Neutrophil (primary cell): ENCODE data around the gene RALGDS.

Experiments
- H3K27ac ChIP-seq: fragments of 200-600 bp; sonication (generic); 2 replicates; pipeline ENCODE4 v1.5.1; 2016; ENCODE audit warnings: mild to moderate bottlenecking, moderate library complexity
- H3K27me3 ChIP-seq: fragments of 200-600 bp; sonication (generic); 2 replicates; pipeline ENCODE4 v1.6.0; 2016; ENCODE audit warnings: mild to moderate bottlenecking
- H3K36me3 ChIP-seq: fragments of 200-600 bp; sonication (generic); 2 replicates; pipeline ENCODE4 v1.5.1; 2017
- H3K4me1 ChIP-seq, 2 experiments: fragments of 200-600 bp in 1 of 2; sonication (generic) in 1 of 2; 1 replicate in 1 of 2; 2 replicates in 1 of 2; pipeline versions ENCODE4 v1.5.1 to v1.6.1; 2013 to 2016; ENCODE audit warnings: low read depth in 1 of 2, low read length in 1 of 2, mild to moderate bottlenecking in 1 of 2, moderate library complexity in 1 of 2; ENCODE audit not compliant: control insufficient read depth in 1 of 2, insufficient read depth in 1 of 2
- H3K4me3 ChIP-seq, 2 experiments: fragments of 200-600 bp in 1 of 2; sonication (generic) in 1 of 2; 1 replicate in 1 of 2; 2 replicates in 1 of 2; pipeline ENCODE4 v1.5.1; 2013 to 2016; ENCODE audit warnings: low read depth in 1 of 2, low read length in 1 of 2, mild to moderate bottlenecking in 1 of 2, moderate library complexity in 1 of 2
- H3K9me3 ChIP-seq: fragments of 200-600 bp; sonication (generic); 2 replicates; pipeline ENCODE4 v1.5.1; 2016
- TF ChIP-seq, protein P1 (sequence below): fragments of 200-600 bp; sonication (generic); IDR thresholded peaks from 2 replicates; pipeline ENCODE4 v1.5.1; 2016; ENCODE audit warnings: antibody characterized with exemption

RALGDS gene

DNA sequence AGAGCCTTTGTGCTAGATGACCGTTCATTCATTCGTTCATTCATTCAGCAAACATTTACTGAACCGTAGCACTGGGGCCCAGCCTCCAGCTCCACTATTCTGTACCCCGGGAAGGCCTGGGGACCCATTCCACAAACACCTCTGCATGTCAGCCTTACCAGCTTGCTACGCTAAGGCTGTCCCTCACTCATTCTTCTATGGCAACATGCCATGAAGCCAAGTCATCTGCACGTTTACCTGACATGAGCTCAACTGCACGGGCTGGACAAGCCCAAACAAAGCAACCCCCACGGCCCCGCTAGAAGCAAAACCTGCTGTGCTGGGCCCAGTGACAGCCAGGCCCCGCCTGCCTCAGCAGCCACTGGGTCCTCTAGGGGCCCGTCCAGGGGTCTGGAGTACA lies 53.2 kb downstream of the RALGDS start:
- Histone ChIP-seq H3K36me3 (no peaks in the 10 kb centered on the region), H3K27ac (no peak overlapping the region), H3K4me3 (no peak overlapping the region), H3K27me3 (no peaks in the 10 kb centered on the region), H3K4me1 (no peaks in the 10 kb centered on the region), H3K9me3 (no peaks in the 10 kb centered on the region)
- TF ChIP-seq, protein P1, sequence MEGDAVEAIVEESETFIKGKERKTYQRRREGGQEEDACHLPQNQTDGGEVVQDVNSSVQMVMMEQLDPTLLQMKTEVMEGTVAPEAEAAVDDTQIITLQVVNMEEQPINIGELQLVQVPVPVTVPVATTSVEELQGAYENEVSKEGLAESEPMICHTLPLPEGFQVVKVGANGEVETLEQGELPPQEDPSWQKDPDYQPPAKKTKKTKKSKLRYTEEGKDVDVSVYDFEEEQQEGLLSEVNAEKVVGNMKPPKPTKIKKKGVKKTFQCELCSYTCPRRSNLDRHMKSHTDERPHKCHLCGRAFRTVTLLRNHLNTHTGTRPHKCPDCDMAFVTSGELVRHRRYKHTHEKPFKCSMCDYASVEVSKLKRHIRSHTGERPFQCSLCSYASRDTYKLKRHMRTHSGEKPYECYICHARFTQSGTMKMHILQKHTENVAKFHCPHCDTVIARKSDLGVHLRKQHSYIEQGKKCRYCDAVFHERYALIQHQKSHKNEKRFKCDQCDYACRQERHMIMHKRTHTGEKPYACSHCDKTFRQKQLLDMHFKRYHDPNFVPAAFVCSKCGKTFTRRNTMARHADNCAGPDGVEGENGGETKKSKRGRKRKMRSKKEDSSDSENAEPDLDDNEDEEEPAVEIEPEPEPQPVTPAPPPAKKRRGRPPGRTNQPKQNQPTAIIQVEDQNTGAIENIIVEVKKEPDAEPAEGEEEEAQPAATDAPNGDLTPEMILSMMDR, result no peak

DNA sequence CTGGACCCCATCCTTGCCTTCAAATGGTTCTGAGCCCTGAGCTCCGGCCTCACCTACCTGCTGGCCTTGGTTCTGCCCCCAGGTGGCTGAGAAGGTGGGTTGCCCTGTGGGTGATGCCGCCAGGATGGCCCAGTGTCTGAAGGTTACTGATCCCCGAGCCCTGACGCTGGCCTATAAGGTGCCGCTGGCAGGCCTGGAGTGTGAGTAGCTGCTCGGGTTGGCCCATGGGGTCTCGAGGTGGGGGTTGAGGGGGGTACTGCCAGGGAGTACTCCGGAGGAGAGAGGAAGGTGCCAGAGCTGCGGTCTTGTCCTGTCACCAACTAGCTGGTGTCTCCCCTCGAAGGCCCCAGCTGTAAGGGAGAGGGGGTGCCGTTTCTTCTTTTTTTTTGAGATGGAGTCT lies 54.0 kb downstream of the RALGDS start:
- H3K27me3 ChIP-seq, result no peaks in the 10 kb centered on the region

DNA sequence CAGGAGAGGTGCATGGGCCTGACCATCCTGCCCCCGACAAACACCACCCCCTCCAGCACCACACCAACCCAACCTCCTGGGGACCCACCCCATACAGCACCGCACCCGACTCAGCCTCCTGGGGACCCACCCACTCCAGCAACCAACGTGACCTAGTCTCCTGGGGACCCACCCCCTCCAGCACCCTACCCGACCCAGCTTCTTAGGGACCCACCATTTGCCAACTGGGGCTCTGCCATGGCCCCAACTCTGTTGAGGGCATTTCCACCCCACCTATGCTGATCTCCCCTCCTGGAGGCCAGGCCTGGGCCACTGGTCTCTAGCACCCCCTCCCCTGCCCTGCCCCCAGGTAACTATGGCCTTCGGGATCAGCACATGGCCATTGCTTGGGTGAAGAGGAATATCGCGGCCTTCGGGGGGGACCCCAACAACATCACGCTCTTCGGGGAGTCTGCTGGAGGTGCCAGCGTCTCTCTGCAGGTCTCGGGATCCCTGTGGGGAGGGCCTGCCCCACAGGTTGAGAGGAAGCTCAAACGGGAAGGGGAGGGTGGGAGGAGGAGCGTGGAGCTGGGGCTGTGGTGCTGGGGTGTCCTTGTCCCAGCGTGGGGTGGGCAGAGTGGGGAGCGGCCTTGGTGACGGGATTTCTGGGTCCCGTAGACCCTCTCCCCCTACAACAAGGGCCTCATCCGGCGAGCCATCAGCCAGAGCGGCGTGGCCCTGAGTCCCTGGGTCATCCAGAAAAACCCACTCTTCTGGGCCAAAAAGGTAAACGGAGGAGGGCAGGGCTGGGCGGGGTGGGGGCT lies 54.7 kb downstream of the RALGDS start:
- Histone ChIP-seq H3K36me3 (no peaks in the 10 kb centered on the region), H3K4me1 (no peaks in the 10 kb centered on the region), H3K9me3 (no peaks in the 10 kb centered on the region), H3K27ac (no peak overlapping the region), H3K27me3 (no peaks in the 10 kb centered on the region), H3K4me3 (no peak overlapping the region)
- TF ChIP-seq, protein P1, result no peak

More for the DNA sequence above, 54.0 kb downstream of the RALGDS start:
- H3K4me1 ChIP-seq, result no peaks in the 10 kb centered on the region
- H3K4me3 ChIP-seq, result no peak overlapping the region
- no peak overlapping the region for H3K27ac ChIP-seq
- no peaks in the 10 kb centered on the region for H3K36me3 ChIP-seq
- TF ChIP-seq, protein P1, result no peak
- H3K9me3 ChIP-seq, result no peaks in the 10 kb centered on the region

DNA sequence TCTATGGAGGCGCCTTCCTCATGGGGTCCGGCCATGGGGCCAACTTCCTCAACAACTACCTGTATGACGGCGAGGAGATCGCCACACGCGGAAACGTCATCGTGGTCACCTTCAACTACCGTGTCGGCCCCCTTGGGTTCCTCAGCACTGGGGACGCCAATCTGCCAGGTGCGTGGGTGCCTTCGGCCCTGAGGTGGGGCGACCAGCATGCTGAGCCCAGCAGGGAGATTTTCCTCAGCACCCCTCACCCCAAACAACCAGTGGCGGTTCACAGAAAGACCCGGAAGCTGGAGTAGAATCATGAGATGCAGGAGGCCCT lies 56.0 kb downstream of the RALGDS start:
- Histone ChIP-seq H3K27ac (no peak overlapping the region), H3K36me3 (no peaks in the 10 kb centered on the region), H3K27me3 (peaks cover 5% of the 10 kb centered on the region), H3K4me1 (no peaks in the 10 kb centered on the region), H3K9me3 (no peaks in the 10 kb centered on the region), H3K4me3 (no peak overlapping the region)
- TF ChIP-seq, protein P1, result no peak

DNA sequence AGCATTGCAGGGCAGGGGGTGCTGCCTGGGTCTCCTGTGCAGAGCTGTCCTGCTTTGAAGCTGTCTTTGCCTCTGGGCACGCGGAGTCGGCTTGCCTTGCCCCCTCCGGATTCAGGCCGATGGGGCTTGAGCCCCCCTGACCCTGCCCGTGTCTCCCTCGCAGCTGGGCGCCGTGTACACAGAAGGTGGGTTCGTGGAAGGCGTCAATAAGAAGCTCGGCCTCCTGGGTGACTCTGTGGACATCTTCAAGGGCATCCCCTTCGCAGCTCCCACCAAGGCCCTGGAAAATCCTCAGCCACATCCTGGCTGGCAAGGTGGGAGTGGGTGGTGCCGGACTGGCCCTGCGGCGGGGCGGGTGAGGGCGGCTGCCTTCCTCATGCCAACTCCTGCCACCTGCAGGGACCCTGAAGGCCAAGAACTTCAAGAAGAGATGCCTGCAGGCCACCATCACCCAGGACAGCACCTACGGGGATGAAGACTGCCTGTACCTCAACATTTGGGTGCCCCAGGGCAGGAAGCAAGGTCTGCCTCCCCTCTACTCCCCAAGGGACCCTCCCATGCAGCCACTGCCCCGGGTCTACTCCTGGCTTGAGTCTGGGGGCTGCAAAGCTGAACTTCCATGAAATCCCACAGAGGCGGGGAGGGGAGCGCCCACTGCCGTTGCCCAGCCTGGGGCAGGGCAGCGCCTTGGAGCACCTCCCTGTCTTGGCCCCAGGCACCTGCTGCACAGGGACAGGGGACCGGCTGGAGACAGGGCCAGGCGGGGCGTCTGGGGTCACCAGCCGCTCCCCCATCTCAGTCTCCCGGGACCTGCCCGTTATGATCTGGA lies 56.6 kb downstream of the RALGDS start:
- H3K27ac ChIP-seq, result no peak overlapping the region
- H3K9me3 ChIP-seq, result no peaks in the 10 kb centered on the region
- TF ChIP-seq, protein P1, result no peak
- H3K4me1 ChIP-seq, result no peaks in the 10 kb centered on the region
- no peaks in the 10 kb centered on the region for H3K36me3 ChIP-seq
- H3K27me3 ChIP-seq, result peaks cover 5% of the 10 kb centered on the region
- H3K4me3 ChIP-seq, result no peak overlapping the region
